GM13976 (cell line): ENCODE results near the gene MLXIPL.

Experiments
- DNase-seq: peaks from one replicate; pipeline ENCODE4 v3.0.0; 2012; ENCODE audit warnings: low spot score
- CTCF ChIP-seq: IDR thresholded peaks from 2 replicates; pipeline ENCODE4 v1.5.1; 2012; ENCODE audit warnings: borderline replicate concordance, mild to moderate bottlenecking; ENCODE audit not compliant: insufficient read depth; ENCODE audit errors: extremely low read depth, missing control alignments, control extremely low read depth
- in situ Hi-C: fragments of 300-500 bp; cut with MboI; formaldehyde crosslinking; loops from one replicate; pipeline ENCODE4 v1.12.0; 2022; ENCODE audit warnings: low sequenced_read_pairs, mixed read lengths, inconsistent platforms; ENCODE audit not compliant: unreplicated experiment

MLXIPL gene

GRCh38 chr7:73578342-73579128 is 45.8 kb downstream of the MLXIPL start, which contains the start of gene TBL2:
Gene TBL2 (minus strand): TSS chr7:73578579. CDS start chr7:73578549, 30 bp downstream.
- DNase-seq = peak; percentile 100
- in situ Hi-C loops = no loop called here
- TF ChIP-seq CTCF = peak; percentile 21

- TF ChIP-seq CTCF = no peak
- in situ Hi-C loops = no loop called here
- no peak for DNase-seq
Observed at GRCh38 chr7:73577627-73578341, 46.5 kb downstream of the MLXIPL start.

GRCh38 chr7:73573791-73574190 is 50.5 kb downstream of the MLXIPL start:
- TF ChIP-seq CTCF = no peak
- in situ Hi-C loops = no loop called here

GRCh38 chr7:73573276-73573675 is 51.0 kb downstream of the MLXIPL start:
- in situ Hi-C loops = no loop called here
- DNase-seq = no peak
- TF ChIP-seq CTCF = no peak

More at GRCh38 chr7:73573791-73574190, 50.5 kb downstream of the MLXIPL start:
- DNase-seq = no peak

- no peak for TF ChIP-seq CTCF
- no peak for DNase-seq
- in situ Hi-C loops = no loop called here
Observed at GRCh38 chr7:73572767-73573186, 51.5 kb downstream of the MLXIPL start.

- in situ Hi-C loops = no loop called here
- no peak for TF ChIP-seq CTCF
- no peak for DNase-seq
Observed at GRCh38 chr7:73570977-73571376, 53.3 kb downstream of the MLXIPL start.
